Neural cell (in vitro differentiated cells): ENCODE data around the gene APBA3. TPM values are rescaled to one million over a fixed set of nuclear protein-coding genes. Genes with fewer than 3 reads are reported as not detected.

ENCODE experiments used
- H2AFZ ChIP-seq: fragments of 200-600, 300-800 bp; sonication (generic), shearing (Covaris generic); 2 replicates; pipeline ENCODE4 v1.6.0; 2014; ENCODE audit warnings: low read depth, mild to moderate bottlenecking, antibody characterized with exemption, low read length, moderate library complexity
- H3F3A ChIP-seq: fragments of 200-600 bp; shearing (Covaris generic); 2 replicates; pipeline ENCODE4 v1.6.1; 2016; ENCODE audit warnings: mild to moderate bottlenecking, moderate library complexity, mixed read lengths, antibody characterized with exemption, low read length; ENCODE audit not compliant: insufficient read depth, poor library complexity, severe bottlenecking
- H3K27ac ChIP-seq: fragments of 200-600, 300-800 bp; sonication (generic), shearing (Covaris generic); 2 replicates; pipeline ENCODE4 v1.5.1; 2014; ENCODE audit warnings: mild to moderate bottlenecking, low read length, moderate library complexity
- H3K27me3 ChIP-seq: fragments of 300-800, 200-600 bp; sonication (generic), shearing (Covaris generic); 2 replicates; pipeline ENCODE4 v1.6.0; 2014; ENCODE audit warnings: mild to moderate bottlenecking, low read depth, low read length, moderate library complexity; ENCODE audit not compliant: insufficient read depth
- H3K36me3 ChIP-seq: fragments of 300-800, 200-600 bp; sonication (generic), shearing (Covaris generic); 2 replicates; pipeline ENCODE4 v1.5.1; 2014; ENCODE audit warnings: mild to moderate bottlenecking, antibody characterized with exemption, low read length, moderate library complexity; ENCODE audit not compliant: insufficient read depth
- H3K4me2 ChIP-seq: fragments of 300-800, 200-600 bp; sonication (generic), shearing (Covaris generic); 2 replicates; pipeline ENCODE4 v1.6.0; 2014; ENCODE audit warnings: mild to moderate bottlenecking, low read length
- H3K4me3 ChIP-seq: fragments of 300-800, 200-600 bp; sonication (generic), shearing (Covaris generic); 2 replicates; pipeline ENCODE4 v1.5.1; 2014; ENCODE audit warnings: mild to moderate bottlenecking, low read length, moderate library complexity
- H3K79me2 ChIP-seq: fragments of 200-600 bp; shearing (Covaris generic); replicated peaks from 2 replicates; pipeline ENCODE4 v1.6.0; 2014; ENCODE audit warnings: mild to moderate bottlenecking, low read length, moderate library complexity; ENCODE audit not compliant: insufficient read depth
- H3K9ac ChIP-seq: fragments of 300-800, 200-600 bp; sonication (generic), shearing (Covaris generic); 2 replicates; pipeline ENCODE4 v1.6.1; 2016; ENCODE audit warnings: mild to moderate bottlenecking, low read length, mixed read lengths
- H3K9me2 ChIP-seq: fragments of 200-600 bp; shearing (Covaris generic); 2 replicates; pipeline ENCODE4 v1.6.1; 2016; ENCODE audit warnings: mild to moderate bottlenecking, low read length, mixed read lengths; ENCODE audit not compliant: insufficient read depth
- H3K9me3 ChIP-seq: fragments of 200-600, 300-800 bp; sonication (generic), shearing (Covaris generic); 2 replicates; pipeline ENCODE4 v1.6.1; 2016; ENCODE audit warnings: mild to moderate bottlenecking, mixed run types, low read length, moderate library complexity, mixed read lengths
- H4K20me1 ChIP-seq: fragments of 200-600 bp; shearing (Covaris generic); 2 replicates; pipeline ENCODE4 v1.6.1; 2016; ENCODE audit warnings: mild to moderate bottlenecking, mixed run types; ENCODE audit not compliant: insufficient read depth
- CTCF ChIP-seq: fragments of 450-650 bp; IDR thresholded peaks from 2 replicates; pipeline ENCODE4 v1.5.1; 2014; ENCODE audit warnings: antibody characterized with exemption, mild to moderate bottlenecking, moderate library complexity; ENCODE audit not compliant: poor library complexity, severe bottlenecking
- EP300 ChIP-seq: fragments of 450-650 bp; conservative IDR thresholded peaks from 2 replicates; pipeline ENCODE4 v1.6.1; 2014; ENCODE audit warnings: antibody characterized with exemption, mild to moderate bottlenecking, moderate library complexity; ENCODE audit not compliant: poor library complexity, severe bottlenecking
- EZH2 ChIP-seq: fragments of 200-600, 300-800 bp; shearing (Covaris generic), sonication (generic); IDR thresholded peaks from 2 replicates; pipeline ENCODE4 v1.6.1; 2014; ENCODE audit warnings: antibody characterized with exemption, low read length, borderline replicate concordance, mild to moderate bottlenecking; ENCODE audit not compliant: insufficient read depth, poor library complexity, severe bottlenecking
- MXI1 ChIP-seq: fragments of 450-650 bp; conservative IDR thresholded peaks from 2 replicates; pipeline ENCODE4 v1.6.1; 2014; ENCODE audit warnings: antibody characterized with exemption, mild to moderate bottlenecking; ENCODE audit not compliant: poor library complexity, severe bottlenecking
- POLR2AphosphoS5 ChIP-seq: IDR thresholded peaks from 2 replicates; pipeline ENCODE4 v1.6.1; 2012
- RAD21 ChIP-seq: fragments of 450-650 bp; conservative IDR thresholded peaks from 2 replicates; pipeline ENCODE4 v1.6.1; 2014; ENCODE audit warnings: antibody characterized with exemption, mild to moderate bottlenecking, moderate library complexity
- REST ChIP-seq: IDR thresholded peaks from 2 replicates; pipeline ENCODE4 v1.6.1; 2012; ENCODE audit warnings: borderline replicate concordance
- SMC3 ChIP-seq: fragments of 450-650 bp; conservative IDR thresholded peaks from 2 replicates; pipeline ENCODE4 v1.6.1; 2014; ENCODE audit warnings: antibody characterized with exemption, mild to moderate bottlenecking, moderate library complexity; ENCODE audit not compliant: poor library complexity
- TAF1 ChIP-seq: IDR thresholded peaks from 2 replicates; pipeline ENCODE4 v1.6.1; 2012; ENCODE audit warnings: low read depth
- polyA minus RNA-seq: library from RNA; depleted of rRNA, polyadenylated mRNA; stranded (reverse); fragments of >200 nt; gene quantifications from 2 replicates; pipeline ENCODE4 v1.2.3, GENCODE V29; 2014
- polyA plus RNA-seq: library from polyadenylated mRNA; depleted of rRNA; stranded (reverse); fragments of >200 nt; gene quantifications from 2 replicates; pipeline ENCODE4 v1.2.3, GENCODE V29; 2014

Gene APBA3
- polyA plus RNA-seq (37.1 and 56.3 TPM in 2 replicates), polyA minus RNA-seq (19.6 and 23.6 TPM in 2 replicates)

GRCh38 chr19:3761382-3762129, at the start of gene APBA3:
Gene APBA3, minus strand, starts transcription at chr19:3761692. Its CDS starts 1,428 bp downstream, at chr19:3760264.
- H2AFZ ChIP-seq, result peak within 1 kb of the TSS; percentile 48
- no peaks in the 10 kb centered on the region for H3K9me3 ChIP-seq
- H4K20me1 ChIP-seq, result no peaks in the 10 kb centered on the region
- peak; percentile 68 for TF ChIP-seq POLR2AphosphoS5
- TF ChIP-seq EZH2, result no peak
- TF ChIP-seq RAD21, result peak; percentile 61
- TF ChIP-seq SMC3, result peak; percentile 64
- TF ChIP-seq CTCF, result peak; percentile 93
- peak; percentile 34 for TF ChIP-seq MXI1
- TF ChIP-seq REST, result no peak
- no peak for TF ChIP-seq TAF1
- TF ChIP-seq EP300, result peak; percentile 38
- H3K36me3 ChIP-seq, result no peaks in the 10 kb centered on the region
- peaks cover 7% of the 10 kb centered on the region for H3K79me2 ChIP-seq
- peak within 1 kb of the TSS; percentile 95 for H3K27ac ChIP-seq
- no peaks in the 10 kb centered on the region for H3F3A ChIP-seq
- peak within 1 kb of the TSS; percentile 91 for H3K9ac ChIP-seq
- no peaks in the 10 kb centered on the region for H3K9me2 ChIP-seq
- peak within 1 kb of the TSS; percentile 75 for H3K4me3 ChIP-seq
- peak within 1 kb of the TSS; percentile 76 for H3K4me2 ChIP-seq
- H3K27me3 ChIP-seq, result no peaks in the 10 kb centered on the region

GRCh38 chr19:3810708-3811355, 49.3 kb upstream of the APBA3 start:
- no peaks in the 10 kb centered on the region for H3K36me3 ChIP-seq
- H3K9me3 ChIP-seq, result no peaks in the 10 kb centered on the region
- H3K4me3 ChIP-seq, result no peak overlapping the region
- no peaks in the 10 kb centered on the region for H3K9me2 ChIP-seq
- no peaks in the 10 kb centered on the region for H3F3A ChIP-seq
- no peaks in the 10 kb centered on the region for H4K20me1 ChIP-seq
- no peak overlapping the region for H2AFZ ChIP-seq
- no peaks in the 10 kb centered on the region for H3K27me3 ChIP-seq
- TF ChIP-seq SMC3 (no peak), EP300 (no peak), POLR2AphosphoS5 (no peak), REST (no peak), CTCF (no peak), MXI1 (no peak), EZH2 (no peak), RAD21 (no peak), TAF1 (no peak)
- H3K79me2 ChIP-seq, result no peaks in the 10 kb centered on the region
- no peak overlapping the region for H3K27ac ChIP-seq
- no peak overlapping the region for H3K4me2 ChIP-seq
- H3K9ac ChIP-seq, result no peak overlapping the region
